ENCODE data around the gene HTT-AS.
A peak's percentile ranks its signal among the peaks of the same experiment; 100 is the strongest.
"Not testable (repeated sequence)": the region's sequence is repeated elsewhere in the genome, so short reads cannot be mapped to it uniquely, and the experiment has no call there.

Gene HTT-AS

GRCh38 chr4:3074078-3074845 lies at the start of gene HTT-AS, which contains the start of gene HTT:
Gene HTT-AS (minus strand): TSS chr4:3074538.
Gene HTT (plus strand): TSS chr4:3074681. CDS start chr4:3074826, 145 bp downstream.
- DNase-seq (ENCODE audit: low spot score) = peak; percentile 96

DNA sequence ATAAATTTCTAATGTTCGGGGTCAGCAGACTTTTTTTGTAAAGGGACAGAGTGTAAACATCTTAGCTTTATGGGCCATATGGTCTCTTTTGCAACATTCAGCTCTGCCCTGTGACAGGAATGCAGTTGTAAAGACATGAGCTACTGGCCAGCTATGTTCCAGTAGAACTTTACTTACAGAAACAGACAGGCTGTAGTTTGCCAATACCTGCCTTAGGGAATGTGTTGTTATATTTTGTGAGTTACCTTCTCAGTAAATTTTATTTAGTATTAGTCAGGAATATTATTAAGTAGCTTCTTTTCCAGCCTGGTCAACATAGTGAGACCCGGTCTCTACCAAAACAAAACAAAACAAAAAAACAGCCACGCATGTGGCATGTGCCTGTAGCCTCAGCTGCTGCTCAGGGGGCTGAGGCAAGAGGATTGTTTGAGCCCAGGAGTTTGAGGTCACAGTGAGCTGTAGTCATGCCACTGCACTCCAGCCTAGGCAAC lies 48.9 kb upstream of the HTT-AS start:
- DNase-seq (ENCODE audit: low spot score) = no peak

GRCh38 chr4:3122081-3122563 lies 47.8 kb upstream of the HTT-AS start:
- DNase-seq (ENCODE audit: low spot score) = no peak

GRCh38 chr4:3121596-3121995 lies 47.3 kb upstream of the HTT-AS start:
- DNase-seq (ENCODE audit: low spot score) = no peak

- no peak for DNase-seq (ENCODE audit: low spot score)
Observed at GRCh38 chr4:3121110-3121509, 46.8 kb upstream of the HTT-AS start.

GRCh38 chr4:3119464-3119863 lies 45.1 kb upstream of the HTT-AS start:
- no peak for DNase-seq (ENCODE audit: low spot score)

DNA sequence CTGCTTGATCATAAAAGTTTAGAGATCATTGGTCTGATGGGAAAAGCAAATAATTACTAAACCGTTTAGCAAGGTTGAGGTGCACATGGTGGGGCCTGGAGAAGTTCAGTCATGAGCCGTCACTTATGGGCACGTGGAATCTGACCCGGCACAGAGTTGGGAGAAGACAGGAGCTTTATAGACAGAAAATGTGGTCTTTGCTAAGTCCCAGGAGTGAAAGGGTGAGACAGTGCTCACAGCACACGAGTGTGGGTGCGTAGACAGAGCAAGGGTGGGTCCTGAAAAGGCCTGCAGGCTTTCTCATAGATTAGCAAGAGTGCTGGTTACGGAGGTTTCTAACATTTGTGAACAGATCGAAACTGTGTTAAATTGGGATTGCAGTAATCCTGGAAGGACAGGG lies 44.0 kb upstream of the HTT-AS start:
- DNase-seq (ENCODE audit: low spot score) = no peak

GRCh38 chr4:3116955-3117354 lies 42.6 kb upstream of the HTT-AS start:
- DNase-seq (ENCODE audit: low spot score) = no peak

DNA sequence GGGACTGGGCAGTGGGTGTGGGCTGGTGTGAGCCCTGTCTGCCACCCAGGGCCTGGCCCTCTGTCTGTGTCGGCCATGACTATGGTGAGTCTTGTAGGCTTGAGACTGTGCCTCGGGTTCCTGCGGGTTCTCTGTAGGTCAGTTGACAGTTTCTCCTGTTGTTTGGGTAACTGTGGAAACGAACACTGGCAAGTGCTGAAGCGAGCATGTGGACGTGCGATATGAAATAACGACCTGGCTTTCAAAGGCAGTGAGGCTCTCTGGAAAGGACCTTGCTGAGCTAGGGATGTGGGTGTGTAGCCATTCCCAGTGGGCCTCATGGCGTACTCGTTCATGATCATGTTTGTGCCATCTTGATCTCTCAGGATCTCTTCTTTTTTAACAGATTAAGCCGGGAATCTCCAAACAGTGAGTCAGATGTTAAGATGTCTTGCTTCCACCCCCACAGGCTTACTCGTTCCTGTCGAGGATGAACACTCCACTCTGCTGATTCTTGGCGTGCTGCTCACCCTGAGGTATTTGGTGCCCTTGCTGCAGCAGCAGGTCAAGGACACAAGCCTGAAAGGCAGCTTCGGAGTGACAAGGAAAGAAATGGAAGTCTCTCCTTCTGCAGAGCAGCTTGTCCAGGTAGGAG lies 41.4 kb upstream of the HTT-AS start:
- DNase-seq (ENCODE audit: low spot score) = no peak

- DNase-seq (ENCODE audit: low spot score) = no peak
Observed at GRCh38 chr4:3114377-3114776, 40.0 kb upstream of the HTT-AS start.

GRCh38 chr4:3112609-3113469 lies 38.5 kb upstream of the HTT-AS start:
- DNase-seq (ENCODE audit: low spot score) = no peak

- no peak for DNase-seq (ENCODE audit: low spot score)
Observed at GRCh38 chr4:3112201-3112600, 37.9 kb upstream of the HTT-AS start.

- peak; percentile 36 for DNase-seq (ENCODE audit: low spot score)
Observed at GRCh38 chr4:3111461-3111860, 37.1 kb upstream of the HTT-AS start.

DNA sequence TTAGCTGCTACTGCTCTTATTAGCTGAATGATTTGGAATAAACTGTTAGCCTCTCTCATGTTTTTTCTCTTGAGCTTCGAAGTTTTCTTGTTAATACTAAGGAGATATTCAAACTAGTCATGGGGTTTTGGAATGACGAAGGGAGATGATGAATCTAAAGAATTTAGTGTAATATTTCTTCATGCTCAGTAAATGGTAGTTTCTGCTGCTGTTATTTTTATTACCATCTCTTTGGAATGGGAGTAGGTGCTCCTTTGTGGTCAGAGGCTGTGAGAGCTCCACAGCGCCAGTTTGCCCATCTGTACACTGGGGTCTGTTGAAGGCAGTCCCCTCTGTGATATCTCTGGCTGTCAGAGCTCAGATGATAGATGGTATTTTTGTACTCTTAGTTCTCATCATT lies 33.9 kb upstream of the HTT-AS start:
- DNase-seq (ENCODE audit: low spot score) = no peak

GRCh38 chr4:3107691-3108121 lies 33.4 kb upstream of the HTT-AS start:
- DNase-seq (ENCODE audit: low spot score) = no peak

DNA sequence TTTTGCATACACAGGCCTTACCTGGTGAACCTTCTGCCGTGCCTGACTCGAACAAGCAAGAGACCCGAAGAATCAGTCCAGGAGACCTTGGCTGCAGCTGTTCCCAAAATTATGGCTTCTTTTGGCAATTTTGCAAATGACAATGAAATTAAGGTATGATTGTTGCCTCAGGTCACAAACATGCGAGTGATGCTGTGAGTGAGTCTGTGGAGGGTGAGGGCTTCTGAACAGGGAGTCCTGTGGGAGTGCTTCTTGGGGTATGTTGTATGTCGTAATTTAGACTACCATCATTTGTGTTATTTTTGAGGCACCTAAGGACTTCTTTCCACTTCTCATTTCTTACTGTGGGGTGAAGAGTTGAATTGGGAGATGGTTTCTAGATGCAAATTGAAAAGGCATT lies 32.9 kb upstream of the HTT-AS start:
- no peak for DNase-seq (ENCODE audit: low spot score)

DNA sequence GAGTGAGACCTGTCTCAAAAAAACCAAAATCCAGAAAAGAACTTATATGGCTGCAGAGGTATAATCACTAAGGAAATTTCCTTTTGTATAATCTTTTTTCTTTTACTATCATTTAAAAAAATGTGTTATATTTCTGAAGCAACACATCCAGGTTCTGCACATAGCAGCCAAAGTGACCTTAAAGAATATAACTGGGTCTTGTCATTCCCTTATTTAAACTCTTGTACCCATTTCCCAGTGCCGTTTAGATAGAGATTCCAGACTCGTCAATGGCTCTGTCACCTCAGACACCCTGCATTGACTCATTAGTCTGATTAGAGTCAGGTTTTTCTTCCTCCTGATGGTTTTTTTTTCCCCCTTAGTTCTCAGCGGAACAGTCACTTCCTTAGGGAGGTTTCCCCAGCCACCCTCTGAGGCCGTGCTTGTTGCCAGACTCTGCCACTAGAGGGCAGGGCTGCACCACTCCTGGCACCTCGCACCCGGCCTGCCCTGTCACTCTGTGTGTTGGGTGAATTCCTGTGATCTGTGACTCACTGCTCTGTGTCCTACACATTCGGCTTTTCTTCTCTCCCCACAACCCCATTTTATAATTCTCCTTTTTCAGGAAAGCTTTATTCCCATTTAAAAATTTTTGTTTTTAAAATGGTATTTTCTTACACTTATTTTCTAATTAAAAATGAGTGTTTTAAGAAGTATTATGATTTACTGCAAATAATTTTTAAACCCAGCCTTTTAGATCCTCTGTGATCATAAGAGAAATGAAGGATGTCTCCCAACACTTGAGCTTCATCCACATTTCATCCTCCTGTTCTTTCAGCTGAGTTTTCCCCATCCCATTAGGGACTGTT lies 32.2 kb upstream of the HTT-AS start:
- DNase-seq (ENCODE audit: low spot score) = peak; percentile 97

GRCh38 chr4:3098346-3098745 lies 24.0 kb upstream of the HTT-AS start:
- no peak for DNase-seq (ENCODE audit: low spot score)

GRCh38 chr4:3096202-3096601 lies 21.9 kb upstream of the HTT-AS start:
- DNase-seq (ENCODE audit: low spot score) = no peak

DNA sequence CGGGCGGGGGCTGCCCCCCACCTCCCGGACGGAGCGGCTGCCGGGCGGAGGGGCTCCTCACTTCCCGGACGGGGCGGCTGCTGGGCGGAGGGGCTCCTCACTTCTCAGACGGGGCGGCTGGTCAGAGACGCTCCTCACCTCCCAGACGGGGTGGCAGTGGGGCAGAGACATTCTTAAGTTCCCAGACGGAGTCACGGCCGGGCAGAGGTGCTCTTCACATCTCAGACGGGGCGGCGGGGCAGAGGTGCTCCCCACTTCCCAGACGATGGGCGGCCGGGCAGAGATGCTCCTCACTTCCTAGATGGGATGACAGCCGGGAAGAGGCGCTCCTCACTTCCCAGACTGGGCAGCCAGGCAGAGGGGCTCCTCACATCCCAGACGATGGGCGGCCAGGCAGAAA lies 20.4 kb upstream of the HTT-AS start:
- DNase-seq (ENCODE audit: low spot score) = not testable (repeated sequence)

- no peak for DNase-seq (ENCODE audit: low spot score)
Observed at GRCh38 chr4:3091464-3091863, 17.1 kb upstream of the HTT-AS start.
